Stimulated activated CD4-positive, alpha-beta T cell treated with anti-CD3 and anti-CD28 coated beads, Interleukin-2, amount 100 ng/mL, for 4 hours (primary cell): ENCODE results near the gene NPAS3.

Source experiments
- DNase-seq: peaks from one replicate; pipeline ENCODE4 v3.0.0-alpha.2; 2020; ENCODE audit warnings: low read depth

Gene NPAS3

GRCh38 chr14:33516898-33517436, 578.3 kb downstream of the NPAS3 start:
- DNase-seq = no peak

- no peak for DNase-seq
Observed at GRCh38 chr14:33521192-33521591, 582.5 kb downstream of the NPAS3 start.

DNA sequence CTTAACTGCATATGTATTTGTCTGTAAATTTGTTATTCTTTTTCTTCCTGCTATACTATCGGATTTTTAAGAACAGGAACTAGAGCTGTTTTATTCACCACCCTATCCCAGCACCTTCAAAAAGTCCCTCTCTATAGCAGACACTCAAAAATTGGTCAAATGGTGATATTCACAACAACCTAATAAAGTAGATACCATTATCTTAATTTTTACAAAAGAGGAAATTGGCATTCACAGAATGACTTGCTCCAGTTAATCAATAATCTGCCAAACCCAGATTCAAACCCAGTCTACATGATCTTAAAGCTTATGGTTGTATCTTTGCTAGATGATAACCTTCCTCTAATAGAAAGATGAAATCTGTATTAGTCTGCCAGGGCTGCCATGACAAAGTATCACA, 585.6 kb downstream of the NPAS3 start:
- DNase-seq = no peak

DNA sequence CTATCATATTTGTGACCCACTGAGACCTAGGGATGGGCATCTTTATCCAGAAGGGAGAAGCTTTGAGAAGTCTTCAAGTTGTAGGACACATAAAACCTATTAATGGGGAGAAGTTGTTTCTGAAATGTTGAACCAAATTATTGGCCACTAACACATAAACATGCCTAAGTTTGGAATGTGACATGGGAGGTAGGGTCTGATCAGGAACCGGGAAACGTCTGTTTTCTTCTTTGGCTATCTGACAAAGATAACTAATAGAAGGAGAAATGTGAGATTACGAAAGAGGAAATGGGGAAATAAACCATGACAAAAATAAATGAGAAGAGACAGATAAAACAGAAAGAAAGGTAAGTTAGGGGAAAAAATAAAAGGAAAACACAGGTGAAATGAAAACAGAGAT, 586.9 kb downstream of the NPAS3 start:
- no peak for DNase-seq

DNA sequence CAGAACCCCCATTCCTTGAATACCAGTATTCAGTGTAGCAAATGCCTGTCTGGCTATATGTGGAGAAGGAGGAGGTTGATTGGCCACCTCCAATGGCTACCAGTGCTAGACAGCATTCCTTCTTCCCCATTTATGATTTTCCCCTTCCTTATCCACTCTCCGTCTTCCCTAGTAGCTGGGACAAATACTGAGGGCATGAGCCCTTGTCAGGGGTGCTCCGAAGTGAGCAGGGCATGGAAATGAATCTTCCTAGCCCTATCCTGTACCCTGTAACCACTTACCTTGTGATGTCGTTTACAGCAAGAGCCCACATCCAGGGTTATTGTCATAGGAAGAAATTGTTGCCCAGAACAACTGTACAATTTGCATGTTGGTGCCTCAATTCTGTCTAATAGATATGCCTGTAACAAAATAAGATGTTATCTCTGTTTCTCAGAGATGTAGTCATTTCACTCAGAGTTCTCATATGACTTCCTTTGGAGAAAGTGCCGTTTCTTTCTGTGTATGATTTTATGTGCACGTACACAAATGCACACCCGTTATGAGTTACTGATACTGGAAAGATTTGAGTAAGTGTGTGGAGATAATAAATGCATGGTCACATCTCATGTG, 588.5 kb downstream of the NPAS3 start:
- DNase-seq = no peak

GRCh38 chr14:33528655-33529054, 590.0 kb downstream of the NPAS3 start:
- no peak for DNase-seq

DNA sequence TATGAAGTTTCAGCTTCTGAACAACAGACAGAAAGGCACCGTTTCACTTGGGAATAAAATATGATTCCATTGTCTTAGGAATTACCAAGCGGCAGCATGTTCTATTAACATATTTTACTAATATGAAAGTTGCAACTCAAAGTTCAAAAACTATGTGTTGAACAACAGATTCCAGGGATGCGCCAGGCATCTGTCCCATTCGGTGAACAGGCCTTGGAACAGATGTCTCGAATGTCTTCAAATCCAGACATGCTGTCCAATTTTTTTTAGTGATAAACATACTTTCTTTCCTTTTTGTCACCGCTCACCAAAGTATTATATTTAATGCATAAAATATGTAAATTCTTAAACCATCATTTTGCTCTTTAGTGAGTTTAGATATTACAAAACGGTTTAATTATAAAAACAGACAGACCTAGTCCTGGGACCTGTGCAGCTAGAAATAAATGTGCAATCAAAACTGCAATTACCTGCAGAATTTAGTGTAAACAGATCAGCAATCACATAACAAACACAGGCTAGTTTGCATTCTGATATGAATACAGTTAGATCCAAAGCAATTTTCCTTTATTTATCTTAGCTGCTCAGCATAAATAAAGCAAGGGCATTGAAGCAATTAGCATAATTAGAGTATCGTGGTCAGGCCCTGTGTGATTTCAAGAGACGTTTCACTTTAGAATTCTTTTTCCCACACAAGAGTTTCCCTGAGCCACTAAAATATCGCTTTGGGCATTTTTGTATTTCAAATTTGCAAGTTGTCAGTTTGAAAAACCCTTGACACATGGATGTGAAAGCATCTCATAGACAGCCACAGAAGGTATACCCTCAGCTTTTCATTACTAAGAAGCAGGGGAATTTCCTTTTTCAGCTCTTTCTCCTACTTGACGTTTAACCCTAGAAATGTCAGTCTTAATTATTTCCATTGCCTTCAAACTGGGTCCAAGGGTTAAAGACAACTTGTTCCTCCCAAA, 591.4 kb downstream of the NPAS3 start:
- DNase-seq = no peak

DNA sequence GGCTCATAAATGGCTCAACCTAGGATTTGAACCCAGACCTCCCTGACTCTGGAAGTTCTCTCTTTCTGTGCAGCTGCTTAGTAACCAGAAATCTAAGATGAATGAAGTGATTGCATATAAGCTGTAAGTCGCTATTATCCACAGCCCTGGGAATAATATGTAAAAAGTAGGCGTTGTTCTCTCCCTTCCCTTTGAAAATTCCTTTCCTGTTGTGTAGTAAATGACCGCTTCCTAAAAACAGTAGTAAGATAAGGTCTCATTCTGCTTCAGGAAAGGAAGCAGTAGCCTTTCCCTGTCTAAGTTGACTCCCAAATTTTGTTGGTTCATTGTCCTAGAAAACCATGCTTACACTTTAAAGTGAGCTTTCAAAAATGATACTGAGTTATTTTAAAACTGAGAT, 593.9 kb downstream of the NPAS3 start:
- no peak for DNase-seq

DNA sequence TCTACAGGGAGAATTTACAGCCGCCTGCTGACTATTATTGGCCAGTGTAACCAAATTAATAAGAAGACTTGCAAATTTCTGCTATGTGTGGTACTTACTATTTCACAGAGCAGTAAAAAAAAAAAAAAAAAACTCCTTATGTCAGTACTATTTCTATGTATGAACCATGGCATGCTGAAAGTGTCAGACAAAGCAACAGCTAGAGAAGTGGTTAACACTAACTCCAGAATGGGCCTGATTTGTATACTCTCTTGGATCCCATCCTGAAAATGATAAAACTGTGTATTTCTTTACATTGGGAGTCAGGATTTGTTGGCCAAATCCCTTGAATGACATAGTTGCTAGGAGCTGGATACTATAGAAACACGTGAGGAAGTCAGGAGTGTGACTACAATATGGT, 595.4 kb downstream of the NPAS3 start:
- DNase-seq = no peak

- DNase-seq = no peak
Observed at GRCh38 chr14:33534632-33535031, 596.0 kb downstream of the NPAS3 start.

DNA sequence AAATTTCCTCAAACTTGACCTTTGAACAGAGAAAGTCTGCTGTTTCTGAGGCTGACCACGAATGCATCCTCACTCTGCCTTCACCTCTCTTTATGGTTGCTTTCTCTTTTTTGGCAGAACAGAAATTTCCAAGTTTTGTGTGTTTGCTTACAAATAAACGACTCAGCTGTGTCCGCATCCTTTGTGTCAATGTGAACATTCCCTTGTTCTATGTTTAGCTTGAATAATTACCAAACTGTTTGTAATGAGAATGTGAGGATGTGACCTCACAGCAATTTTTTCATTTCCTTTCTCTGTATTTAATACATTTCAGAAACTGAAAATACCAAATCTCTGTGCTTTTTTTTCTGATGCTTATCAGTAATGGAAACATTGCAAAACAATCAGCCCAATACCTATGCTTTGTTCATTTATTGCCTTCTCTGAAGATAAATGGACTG, 601.3 kb downstream of the NPAS3 start:
- no peak for DNase-seq

DNA sequence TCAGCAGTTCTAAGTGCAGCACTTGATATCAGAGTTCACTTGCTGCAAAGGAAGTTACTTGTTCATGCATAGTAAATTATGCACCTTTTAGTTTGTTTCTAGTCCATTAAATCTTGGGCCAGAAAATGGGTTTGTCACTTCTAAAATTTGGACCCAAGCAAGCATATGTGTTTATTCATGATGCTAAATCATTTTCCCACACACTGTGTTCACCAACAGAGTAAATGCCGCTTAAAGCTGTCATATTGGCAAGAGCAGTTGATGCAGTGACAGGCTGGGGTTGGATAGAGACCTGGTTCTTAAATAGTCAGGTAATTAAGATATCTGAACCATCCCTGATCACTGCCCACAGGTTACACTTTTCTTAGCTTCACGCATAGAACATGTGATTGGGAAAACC, 602.5 kb downstream of the NPAS3 start:
- DNase-seq = no peak

DNA sequence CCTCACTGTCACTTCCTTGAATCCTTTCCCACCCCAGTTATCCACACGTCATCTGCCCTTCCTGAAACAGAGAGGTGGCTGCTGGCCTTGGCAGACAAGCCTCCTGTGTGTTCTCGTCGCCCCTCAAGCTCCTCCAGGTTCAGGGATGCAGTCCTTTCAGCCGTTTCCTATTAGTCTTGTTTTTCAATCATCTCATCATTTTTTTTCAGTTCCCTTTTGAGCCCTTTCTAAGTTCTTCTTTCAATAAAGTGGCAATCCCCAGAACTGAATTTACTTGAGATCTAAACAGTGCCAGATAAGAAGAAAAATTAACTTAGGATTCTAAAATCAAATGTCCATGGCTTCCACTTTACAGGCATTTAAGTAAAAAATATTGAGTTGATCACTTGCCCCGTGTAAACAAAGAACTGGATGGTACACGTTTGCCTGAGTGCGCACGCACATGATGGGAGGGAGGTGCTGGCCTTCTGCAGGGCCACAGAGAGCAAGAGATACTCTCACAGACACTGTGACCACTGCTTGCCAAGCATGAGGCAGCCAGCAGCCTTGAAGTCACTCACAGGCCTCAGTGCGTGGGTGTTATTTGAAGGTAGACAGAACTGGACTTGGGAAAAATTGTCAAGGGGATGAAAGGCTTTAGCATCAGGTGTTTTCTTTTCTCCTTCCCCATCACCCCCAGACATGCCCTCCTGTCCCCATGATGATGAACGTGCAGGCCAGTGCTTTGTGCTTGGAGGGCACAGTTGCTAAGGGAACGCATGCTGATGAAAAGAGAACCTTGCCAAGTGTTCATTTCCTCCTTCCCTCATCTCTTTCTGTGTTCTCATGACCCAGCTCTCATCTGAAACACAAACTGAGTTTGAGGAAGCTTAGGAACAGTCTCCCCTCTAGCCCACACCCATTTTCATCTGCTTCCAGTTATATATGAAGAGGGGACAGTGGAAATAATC, 603.9 kb downstream of the NPAS3 start:
- DNase-seq = no peak

GRCh38 chr14:33545696-33546095, 607.0 kb downstream of the NPAS3 start:
- no peak for DNase-seq

DNA sequence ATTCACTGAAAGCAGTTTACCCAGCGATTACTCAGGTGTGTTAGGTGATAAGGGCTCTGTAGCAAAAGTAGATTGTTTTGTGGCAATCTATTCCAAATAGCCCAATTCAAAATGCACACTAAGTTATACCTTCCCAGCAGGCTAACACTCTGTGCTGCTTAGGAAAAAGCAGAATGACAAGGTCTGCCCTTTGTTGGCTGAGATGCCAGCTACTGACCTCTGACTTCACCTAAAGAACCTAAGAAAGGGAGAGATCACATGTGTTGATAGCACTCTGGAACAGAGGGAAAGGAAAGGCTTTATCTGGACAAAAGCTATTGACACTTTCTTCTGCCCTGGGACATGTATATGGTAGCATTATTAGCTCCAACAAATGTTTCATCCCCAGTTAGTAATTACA, 609.9 kb downstream of the NPAS3 start:
- DNase-seq = no peak

DNA sequence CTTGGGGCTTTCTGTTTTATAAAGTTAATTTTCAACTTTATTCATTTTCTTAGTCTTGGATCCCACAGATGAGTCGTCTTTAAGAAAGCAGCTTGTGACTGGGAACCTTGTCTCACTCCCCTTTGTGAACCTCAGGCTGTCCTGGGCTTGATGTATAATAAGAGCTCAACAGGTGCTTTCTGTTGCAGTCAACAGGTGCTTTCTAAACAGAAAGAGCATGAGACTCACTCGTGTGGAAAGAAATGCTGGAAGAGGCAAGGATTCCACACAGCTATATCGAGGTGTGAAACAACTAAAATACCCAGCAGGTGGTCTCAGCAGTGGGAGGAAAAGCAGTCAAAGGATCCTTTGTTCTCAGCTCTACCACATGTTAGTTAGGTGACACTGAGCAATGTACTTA, 613.3 kb downstream of the NPAS3 start:
- no peak for DNase-seq

- no peak for DNase-seq
Observed at GRCh38 chr14:33553706-33554278, 615.1 kb downstream of the NPAS3 start.

DNA sequence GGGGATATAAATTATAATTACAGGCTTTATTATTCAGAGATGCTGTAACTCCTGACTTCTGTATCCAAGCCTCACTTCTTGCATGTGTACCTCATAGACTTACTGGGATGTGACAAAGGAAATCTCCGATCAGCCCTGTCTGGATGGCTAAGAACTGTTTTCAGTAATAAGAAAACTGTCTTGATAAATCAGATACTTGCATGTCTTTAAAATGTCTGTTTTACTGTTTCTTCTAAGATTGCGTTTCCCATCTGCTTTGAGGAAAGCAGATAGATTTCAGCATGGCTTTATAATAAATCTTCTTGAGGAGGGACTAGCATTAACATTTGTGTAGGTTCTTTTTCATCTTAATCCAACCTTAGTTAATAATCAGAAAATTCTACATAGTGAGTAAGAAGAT, 616.3 kb downstream of the NPAS3 start:
- no peak for DNase-seq

DNA sequence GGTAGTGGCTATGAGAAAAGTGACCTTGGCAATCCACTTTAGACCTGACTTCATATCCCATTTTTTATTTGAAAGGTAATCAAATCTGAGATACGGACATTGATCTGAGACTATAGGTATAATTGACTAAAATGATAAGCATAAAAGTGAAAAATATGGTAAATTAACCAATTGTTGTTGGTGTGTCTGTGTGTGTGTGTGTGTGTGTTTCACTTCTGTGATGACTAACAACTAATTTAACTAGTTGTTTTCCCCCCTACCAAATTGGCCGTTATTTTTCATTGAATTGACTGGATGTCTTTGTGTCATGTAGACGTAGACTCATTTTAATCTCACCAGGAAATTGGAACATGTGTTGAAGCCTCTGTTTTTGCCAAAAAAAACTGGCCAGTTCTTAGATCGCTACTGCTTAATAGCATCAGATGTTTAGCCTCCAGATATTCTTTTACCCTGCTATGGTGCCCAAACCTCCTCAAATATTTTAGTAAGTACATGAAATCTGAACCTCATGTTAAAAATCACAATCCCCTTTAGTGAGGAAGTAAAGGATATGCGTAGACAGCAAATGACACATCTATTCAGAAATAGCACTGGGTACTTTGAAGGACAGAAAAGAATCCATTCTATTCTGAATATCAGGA, 617.2 kb downstream of the NPAS3 start:
- DNase-seq = no peak

DNA sequence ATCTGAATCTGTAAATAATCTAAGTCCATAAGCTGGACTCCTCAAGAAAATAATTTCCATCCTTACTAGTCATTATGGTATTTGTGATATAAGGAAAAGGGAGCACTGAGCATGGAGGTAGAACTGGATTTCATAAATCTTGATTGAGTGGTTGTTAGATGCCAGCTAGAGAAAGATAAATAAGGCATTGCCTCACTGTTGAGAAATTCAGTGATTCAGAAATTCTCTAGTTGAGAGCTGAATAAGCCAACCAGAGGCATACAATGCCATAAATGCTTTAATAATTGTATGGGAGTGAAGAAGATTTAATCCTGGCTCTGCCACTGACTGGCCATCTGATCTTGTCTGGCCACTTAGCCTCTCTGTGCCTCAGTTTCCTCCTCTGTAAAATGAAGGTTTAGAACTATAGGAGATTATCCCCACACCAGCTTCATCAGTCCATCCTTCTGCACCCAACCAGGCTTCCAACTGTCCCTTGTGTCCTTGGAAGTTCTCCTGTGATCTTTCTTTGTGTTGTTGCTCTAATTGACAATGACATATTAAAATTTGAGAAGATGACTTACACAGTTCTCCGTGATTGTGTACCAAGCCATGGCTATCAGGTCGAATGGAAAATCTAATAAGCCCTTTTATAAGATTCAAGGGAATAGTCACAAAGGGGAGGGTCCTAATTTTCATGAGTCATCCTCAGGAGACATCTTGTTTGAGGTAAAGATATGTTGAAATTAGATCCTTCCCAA, 617.9 kb downstream of the NPAS3 start:
- no peak for DNase-seq
